Right ventricle myocardium inferior (tissue), 1 donor: ENCODE data around the gene C10orf88. TPM values are rescaled to one million over a fixed set of nuclear protein-coding genes. Genes with fewer than 3 reads are reported as not detected.

Source experiments
- ATAC-seq: fragments of 200-7000 bp; cut with Tn5 transposase; one replicate; pipeline ENCODE4 v1.9.1; 2020; ENCODE audit warnings: mild to moderate bottlenecking, moderate library complexity
- DNase-seq: peaks from one replicate; pipeline ENCODE4 v3.0.0; 2021; ENCODE audit errors: missing footprints
- intact Hi-C: fragments of 100-400 bp; cut with DNase I; formaldehyde crosslinking; loops from one replicate; pipeline ENCODE4 v1.11.0; 2022
- total RNA-seq: library from RNA; stranded (reverse); fragmentation: NEBNext Ultra II Directional; extraction: Animal tissue kit (Norgen Biotek cat#: 25700); gene quantifications from one replicate; pipeline ENCODE4 v1.2.1, GENCODE V29; 2021
- donor health status: DM: no; HTN: yes; CAD: no; lungs with severe emphysema.

C10orf88 gene
- total RNA-seq, 1 donor from 2014 or later: 4.1 TPM

DNA sequence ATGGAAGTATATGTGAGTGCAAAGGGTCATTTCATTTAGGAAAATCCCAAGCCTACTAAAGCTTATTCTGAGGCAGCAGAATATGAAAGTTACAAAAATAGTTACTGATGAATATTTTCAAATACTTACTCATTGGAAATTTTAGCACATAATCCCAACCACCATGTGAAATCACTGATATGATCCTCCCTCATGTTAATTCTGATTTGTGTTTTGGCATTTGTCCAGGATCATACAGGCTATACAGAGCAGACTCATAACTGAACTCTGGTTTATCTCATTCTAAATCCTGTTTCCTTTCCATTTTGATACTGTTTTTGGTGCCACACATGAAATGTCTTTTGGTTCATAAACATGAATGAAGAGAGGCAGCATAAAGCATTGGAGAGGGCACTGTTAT lies 71.3 kb downstream of the C10orf88 start:
- ATAC-seq (no peak), DNase-seq (no peak)
- intact Hi-C loops: no loop called here

Other genes starting within 250 kb of the C10orf88 start
- gene CUZD1, start 108.4 kb downstream of the C10orf88 start, total RNA-seq: not detected
- 1.0 TPM for gene FAM24B, start 74.6 kb downstream of the C10orf88 start, total RNA-seq
- not detected for gene FAM24A, start 43.6 kb downstream of the C10orf88 start, total RNA-seq
- 1.5 TPM for gene PSTK, start 26.2 kb upstream of the C10orf88 start, total RNA-seq
- 12.0 TPM for gene IKZF5, start 54.6 kb upstream of the C10orf88 start, total RNA-seq
- gene ACADSB, start 54.8 kb upstream of the C10orf88 start, total RNA-seq: 72.9 TPM
- gene HMX3, start 181.7 kb upstream of the C10orf88 start, total RNA-seq: not detected
- not detected for gene HMX2, start 193.9 kb upstream of the C10orf88 start, total RNA-seq
- gene BUB3, start 200.2 kb upstream of the C10orf88 start, total RNA-seq: 37.7 TPM